EL (cell line): ENCODE data around the gene SLAMF6.
"Not testable (repeated sequence)": the region's sequence is repeated elsewhere in the genome, so short reads cannot be mapped to it uniquely, and the experiment has no call there.

Experiments
- DNase-seq: peaks from one replicate; pipeline ENCODE4 v3.0.0-alpha.2; 2016

The SLAMF6 gene

DNA sequence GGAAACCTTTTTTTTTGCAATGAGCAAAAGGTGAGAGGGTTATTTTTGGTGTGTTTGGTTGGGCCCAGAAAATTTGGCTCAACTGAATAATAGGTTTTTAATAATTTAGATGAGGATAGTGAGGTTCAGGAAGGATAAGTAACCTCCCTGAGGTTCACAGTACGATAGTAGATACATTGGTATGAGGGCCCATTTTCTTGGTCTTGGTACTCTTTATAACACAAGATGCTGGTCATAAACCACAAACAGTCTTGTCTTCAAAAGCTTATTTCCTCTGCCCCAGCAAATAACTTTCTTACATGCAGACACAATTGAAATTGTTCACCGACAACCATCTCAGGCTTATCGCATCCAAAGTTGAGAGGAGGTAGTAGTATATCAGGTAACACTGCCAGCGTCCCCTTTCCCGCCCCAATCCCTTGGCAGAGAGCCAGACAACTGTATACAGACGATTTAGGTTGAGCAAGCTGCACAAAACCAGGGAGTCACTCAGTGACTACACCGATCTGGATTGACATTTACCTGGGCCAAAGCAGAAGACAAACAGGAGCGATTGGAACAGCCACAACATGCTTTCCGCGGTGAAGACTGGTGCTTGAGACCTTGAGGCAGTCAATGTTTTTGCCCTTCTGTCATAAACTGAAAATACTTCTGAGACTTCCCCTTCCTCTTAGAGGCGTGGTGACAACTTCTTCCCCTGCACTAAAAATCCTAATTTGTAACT lies at the start of gene SLAMF6:
SLAMF6 (minus strand) TSS at position 634 of the 724 bp plus-strand sequence; CDS start at position 571, 63 bp downstream.
- no peak for DNase-seq

DNA sequence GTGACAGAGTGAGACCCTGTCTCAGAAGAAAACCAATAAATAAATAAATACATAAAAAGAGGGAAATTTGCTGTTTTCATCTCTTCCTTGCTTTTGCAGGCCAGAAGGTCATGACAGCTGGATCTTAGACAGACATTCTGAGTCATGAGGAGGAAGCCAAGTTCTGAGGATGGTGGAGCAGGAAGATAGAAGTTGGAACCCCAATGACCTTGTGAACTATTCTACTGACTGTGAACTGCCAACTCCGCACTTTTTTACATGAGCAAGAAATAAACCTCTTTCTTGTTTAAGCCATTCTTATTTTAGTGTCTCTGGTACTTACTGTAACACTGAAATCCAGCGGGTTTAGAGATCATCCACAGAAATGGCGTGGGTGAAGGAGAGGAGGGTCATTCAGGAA lies 47.8 kb upstream of the SLAMF6 start:
- no peak for DNase-seq

DNA sequence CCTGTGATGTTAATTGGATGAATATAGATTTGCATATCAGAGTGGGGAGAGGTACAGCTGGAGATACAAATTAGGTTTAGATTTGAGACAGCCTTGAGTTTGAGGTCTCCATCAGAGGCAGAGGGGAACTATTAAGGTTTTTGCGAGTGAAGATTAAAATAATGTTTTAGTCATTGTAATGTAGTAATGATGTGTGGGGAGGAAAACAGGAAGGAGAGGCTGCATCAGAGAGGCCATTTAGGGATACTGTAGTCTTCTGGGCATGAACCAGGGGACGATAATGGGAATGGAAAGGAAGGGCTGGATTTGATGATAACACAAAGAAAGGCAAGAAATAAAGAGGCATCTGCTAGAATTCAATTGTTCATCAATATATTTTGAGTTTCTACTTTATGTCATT lies 46.8 kb upstream of the SLAMF6 start:
- no peak for DNase-seq

DNA sequence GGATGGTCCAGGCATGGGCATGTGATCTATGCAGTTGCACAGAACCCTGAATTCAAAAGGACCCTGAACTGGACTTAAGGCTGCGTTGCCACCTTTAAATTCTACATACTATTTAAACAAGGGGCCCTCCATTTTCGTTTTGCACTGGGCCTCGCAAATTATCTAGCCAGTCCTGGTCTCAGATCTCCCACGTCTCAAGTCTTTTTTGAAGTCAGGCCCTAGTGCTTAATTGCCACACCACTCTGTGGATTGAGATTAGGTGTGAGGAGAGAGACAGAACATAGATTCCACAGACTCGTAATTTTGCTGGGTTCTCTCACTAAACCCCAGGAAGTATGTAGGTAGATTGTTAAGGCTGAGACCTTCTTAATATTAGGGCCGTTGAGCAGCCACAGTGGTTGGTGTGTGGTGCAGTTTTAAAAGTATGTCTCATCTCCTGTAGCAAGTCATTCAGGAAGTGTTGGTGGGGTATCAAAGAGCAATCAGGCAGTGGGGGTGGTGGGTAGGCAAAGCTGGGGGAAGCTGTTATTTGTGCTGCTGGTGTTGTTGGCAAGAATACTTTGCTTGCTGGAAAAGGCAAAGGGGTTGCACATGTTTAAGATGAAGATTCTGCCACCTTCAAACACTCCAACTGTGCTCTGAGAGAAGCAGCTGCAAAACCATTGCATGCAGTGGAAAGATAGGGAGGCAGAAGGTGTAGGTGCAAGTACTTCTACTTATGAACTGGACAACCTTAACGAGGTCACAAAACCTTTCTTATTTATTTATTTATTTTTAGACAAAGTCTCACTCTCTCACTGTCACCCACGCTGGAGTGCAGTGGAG lies 45.0 kb upstream of the SLAMF6 start:
- DNase-seq: no peak

DNA sequence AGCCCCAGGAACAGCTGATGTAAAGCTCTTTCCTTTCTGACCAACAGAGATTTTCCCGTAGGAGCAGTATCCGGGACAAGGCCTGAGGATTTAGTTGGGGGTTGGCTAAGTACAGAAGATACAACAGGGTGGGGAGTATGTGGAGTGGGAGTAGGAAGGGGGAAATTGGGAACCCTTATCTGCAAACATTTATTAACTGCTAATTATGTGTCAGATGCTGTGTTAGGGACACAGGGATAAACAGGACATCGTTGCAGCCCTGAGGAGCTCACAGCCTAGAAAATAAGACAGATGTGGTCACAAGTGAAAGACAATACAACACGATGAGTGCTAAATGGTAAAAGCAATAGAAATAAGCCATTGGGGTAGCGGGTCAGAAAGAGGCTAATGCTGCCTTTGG lies 44.3 kb upstream of the SLAMF6 start:
- no peak for DNase-seq

DNA sequence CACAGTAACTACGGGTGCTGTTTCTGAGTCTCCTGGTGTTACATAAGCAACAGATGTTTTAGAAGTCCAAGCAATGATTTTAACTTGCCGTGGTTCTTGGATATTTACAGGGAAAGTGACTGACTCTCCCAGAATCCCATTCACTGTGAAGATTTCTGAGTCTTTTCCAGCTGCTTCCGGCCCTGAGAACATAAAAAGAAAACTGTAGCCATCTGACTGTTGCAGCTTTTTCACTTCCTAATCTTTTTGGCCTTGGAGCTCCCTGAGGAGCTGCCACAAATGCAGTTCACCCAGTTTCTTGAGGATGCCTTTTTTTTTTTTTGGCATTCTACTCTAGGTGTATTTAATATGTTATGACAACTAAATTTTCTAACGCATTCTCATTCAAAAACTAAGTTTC lies 42.5 kb upstream of the SLAMF6 start:
- no peak for DNase-seq

DNA sequence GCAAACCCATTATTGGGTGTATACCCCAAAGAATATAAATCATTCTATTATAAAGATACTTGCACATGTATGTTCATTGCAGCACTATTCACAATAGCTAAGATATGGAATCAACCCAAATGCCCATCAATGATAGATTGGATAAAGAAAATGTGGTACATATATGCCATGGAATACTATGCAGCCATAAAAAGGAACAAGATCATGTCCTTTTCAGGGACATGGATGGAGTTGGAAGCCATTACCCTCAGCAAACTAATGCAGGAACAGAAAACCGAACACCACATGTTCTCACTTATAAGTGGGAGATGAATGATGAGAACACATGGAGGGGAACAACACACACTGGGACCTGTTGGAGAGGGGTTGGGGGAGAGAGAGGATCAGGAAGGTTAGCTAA lies 40.2 kb upstream of the SLAMF6 start:
- DNase-seq: not testable (repeated sequence)

DNA sequence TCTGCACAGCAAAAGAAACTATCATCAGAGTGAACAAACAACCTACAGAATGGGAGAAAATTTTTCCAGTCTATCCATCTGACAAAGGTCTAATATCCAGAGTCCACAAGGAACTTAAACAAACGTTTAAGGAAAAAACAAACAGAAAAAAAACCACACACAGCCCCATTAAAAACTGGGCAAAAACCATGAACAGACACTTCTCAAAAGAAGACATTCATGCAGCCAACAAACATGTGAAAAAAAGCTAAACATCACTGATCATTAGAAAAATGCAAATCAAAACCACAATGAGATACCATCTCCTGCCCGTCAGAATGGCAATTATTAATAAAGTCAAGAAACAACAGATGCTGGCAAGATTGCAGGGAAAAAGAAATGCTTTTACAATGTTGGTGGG lies 39.7 kb upstream of the SLAMF6 start:
- not testable (repeated sequence) for DNase-seq

DNA sequence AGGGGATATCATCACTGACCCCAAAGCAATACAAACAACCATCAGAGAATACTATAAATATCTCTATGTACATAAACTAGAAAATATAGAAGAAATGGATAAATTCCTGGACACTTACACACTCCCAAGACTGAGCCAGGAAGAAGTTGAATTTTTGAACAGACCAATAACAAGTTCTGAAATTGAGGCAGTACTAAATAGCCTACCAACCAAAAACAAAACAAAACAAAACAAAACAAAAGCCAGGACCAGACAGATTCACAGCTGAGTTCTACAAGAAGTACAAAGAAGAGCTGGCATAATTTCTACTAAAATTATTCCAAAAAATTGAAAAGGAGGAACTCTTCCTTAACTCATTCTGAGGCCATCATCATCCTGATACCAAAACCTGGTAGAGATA lies 37.8 kb upstream of the SLAMF6 start:
- DNase-seq: no peak

DNA sequence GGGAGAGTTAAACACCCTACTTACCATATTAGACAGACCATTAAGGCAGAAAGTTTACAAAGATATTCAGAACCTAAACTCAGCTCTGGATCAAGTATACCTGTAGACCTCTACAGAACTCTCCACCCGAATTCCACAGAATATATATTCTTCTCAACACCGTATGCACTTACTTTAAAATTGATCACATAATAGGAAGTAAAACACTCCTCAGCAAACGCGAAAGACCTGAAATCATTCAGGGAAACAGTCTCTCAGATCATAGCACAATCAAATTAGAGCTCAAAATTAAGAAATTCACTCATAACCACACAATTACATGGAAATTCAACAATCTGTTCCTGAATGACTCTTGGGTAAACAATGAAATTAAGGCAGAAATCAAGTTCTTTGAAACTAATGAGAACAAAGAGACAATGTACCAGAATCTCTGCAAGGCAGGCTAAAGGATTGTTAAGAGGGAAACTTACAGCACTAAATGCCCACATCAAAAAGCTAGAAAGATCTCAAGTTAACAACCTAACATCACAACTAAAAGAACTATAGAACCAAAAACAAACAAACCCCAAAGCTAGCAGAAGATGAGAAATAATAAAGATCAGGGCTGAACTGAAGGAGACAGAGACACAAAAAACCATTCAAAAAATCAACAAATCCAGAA lies 37.1 kb upstream of the SLAMF6 start:
- DNase-seq: no peak

DNA sequence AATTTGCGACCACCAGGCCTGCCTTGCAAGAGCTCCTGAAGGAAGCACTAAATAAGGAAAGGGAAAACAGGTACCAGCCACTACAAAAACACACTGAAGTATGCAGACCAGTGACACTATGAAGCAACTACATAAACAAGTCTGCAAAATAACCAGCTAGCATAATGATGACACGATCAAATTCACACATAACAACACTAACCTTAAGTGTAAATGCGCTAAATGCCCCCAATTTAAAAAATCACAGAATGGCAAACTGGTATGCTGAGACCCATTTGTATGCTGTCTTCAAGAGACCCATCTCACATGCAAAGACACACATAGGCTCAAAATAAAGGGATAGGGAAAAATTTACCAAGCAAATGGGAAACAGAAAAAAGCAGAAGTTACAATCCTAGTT lies 36.4 kb upstream of the SLAMF6 start:
- not testable (repeated sequence) for DNase-seq

DNA sequence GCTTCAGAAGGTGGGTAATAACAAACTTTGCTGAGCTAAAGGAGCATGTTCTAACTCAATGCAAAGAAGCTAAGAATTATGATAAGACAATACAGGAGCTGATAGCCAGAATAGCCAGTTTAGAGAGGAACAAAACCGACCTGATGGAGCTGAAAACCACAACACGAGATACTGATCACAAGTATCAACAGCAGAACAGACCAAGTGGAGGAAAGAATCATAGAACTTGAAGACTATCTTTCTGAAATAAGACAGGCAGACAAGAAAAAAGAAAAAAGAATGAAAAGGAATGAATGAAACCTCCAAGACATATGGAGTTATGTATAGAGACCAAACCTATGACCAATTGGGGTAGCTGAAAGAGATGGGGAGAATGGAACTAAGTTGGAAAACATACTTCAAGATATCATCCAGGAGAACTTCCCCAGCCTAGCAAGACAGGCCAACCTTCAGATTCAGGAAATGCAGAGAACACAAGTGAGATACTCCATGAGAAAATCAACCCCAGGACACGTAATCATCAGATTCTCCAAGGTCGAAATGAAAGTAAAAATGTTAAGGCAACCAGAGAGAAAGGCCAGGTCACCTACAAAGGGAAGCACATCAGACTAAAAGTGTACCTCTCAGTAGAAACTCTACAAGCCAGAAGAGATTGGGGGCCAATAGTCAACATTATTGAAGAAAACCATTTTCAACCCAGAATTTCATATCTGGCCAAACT lies 35.8 kb upstream of the SLAMF6 start:
- no peak for DNase-seq

DNA sequence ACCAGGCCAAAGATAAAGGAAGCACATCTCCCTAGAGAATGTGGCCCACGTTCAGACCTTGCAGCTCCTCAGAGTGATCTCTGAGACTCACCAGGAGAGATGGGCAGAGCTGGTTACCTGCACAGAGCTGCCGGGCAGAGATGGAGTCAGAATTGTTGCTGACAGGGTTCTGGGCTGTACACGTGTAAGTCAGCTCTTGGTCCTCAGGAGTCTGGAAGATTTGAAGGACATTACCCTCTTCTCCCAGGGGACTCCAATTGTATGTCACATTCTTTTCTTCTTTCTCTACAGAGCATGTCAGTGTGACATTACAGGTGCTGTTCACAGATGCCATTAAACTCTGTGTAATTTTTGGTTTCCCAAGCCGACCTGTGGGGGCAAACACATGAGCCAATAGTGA lies 30.7 kb upstream of the SLAMF6 start:
- no peak for DNase-seq

DNA sequence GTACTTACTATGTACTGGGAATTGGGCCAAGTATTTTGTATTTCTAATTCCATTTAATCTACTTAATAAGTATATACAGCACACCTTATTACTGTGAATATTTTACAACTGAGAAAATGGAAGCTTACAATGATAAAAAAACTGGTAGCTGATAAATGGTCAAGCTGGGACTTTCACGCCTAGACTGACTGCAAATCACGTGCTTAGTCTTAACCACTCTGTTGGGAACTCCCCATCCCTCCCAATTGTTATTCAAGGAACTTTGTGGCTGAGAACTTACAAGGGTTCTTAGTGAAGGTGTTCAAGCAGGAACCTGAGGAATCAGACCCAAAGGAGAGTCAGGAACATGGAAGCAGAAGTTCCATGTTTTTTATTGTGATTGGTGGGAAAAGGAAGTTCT lies 29.4 kb upstream of the SLAMF6 start:
- DNase-seq: no peak

DNA sequence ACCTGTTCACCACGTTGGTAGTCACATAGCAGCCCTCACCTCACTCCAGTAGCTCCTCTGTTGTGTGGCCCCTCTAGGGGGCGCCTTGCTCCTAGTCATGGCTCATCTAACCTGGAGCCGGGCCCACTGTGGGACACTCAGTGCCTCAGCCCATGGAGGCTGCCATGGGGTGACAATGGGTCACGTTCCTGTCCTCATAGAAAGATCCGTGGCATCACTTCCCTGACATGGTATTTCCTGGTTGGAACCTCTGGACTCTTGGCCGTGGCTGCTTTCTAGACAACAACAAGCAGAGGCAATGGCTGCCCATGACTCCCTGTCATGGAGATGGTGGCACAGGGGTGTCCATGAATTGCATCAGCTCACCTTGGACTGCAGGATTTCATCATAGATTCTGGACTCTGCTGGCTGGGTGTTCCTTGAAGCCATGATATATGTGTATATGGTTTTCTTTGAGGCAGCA lies 27.5 kb upstream of the SLAMF6 start:
- DNase-seq: no peak

DNA sequence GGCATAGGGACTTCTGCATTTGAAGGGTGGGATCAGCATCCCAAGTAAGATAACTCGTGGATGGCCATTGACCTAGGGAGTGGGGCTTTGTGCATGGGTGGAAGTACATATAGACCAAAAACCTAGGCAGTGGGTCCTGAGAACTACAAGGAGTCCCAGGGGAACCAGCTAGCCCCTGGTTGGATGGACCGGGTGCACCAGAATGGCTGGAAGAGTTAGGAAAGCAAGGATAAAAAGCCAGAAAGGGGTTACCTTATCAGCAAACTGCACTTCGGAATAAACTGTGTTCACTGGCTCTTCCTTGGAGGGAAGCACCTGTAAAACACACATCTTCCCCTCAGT lies 26.6 kb upstream of the SLAMF6 start:
- DNase-seq: no peak

DNA sequence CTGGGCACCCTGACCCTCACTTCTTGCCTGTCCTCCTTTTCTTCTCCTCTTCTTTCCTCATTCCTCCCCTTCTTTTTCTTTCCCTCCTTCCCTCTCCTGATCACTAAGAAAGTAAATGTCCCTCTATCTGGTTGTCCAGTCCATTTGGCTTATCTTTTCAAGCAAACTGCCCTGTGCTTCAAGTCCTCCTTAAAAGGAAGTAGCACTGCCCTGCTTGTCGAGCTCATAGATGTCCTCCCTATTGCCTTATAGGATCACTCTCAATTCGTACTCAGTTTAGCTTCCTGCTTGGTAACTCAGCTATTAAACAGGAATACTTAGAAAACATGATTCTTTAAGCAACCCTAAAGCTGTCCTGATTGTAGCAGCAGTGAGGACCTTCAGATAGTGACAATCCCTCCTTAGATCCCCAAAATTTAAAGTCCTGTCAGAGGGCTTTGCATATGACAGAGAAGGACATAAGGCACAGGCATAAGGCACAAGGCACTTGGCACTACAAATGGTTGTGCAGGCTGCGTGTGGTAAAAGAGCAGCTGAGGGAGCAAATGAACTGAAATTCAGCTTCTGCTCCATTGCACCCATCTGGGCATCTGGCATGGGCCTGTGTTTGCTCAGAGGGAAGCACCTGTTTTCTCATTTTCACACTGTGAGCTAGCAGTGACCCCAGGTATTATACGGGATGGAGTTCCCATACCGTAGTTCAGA lies 26.1 kb upstream of the SLAMF6 start:
- DNase-seq: no peak

DNA sequence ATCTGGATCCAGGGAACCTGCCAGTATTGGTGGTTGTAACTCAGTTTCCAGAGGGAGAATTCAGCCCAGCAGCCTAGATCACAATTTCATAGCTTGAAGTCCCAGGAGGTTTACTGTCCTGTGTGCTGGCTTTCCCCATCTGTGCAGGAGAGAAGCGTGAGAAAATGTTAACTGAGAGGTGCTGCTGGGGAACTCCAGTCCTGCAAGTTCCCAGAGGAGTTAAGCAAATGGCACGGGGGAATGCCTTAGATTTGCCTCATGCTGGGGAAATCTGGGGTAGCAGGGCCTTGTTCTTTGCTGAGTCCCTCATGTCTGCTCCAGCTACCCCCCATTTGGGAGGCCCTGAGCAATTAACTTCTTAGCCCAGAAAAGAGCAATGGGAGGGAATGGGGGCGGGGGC lies 25.1 kb upstream of the SLAMF6 start:
- DNase-seq: no peak

DNA sequence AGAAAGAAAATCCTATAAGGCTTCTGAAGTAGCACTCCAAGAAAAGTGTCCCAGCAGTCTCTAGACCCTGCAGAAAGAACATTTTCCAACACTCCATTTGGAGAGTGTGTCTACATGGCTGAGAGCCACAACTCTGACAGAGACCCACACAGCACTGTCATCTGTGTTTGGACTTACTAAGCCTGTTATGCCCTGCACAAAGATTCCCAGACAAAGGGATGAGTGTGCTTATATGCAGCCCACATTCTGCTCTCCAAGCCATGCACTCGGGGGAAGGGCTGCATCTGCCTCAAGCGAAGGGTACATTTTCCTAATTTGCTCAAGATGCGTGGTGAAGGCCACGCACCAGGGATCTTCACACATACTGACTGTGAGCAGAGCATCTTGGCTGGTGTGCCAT lies 24.4 kb upstream of the SLAMF6 start:
- no peak for DNase-seq

DNA sequence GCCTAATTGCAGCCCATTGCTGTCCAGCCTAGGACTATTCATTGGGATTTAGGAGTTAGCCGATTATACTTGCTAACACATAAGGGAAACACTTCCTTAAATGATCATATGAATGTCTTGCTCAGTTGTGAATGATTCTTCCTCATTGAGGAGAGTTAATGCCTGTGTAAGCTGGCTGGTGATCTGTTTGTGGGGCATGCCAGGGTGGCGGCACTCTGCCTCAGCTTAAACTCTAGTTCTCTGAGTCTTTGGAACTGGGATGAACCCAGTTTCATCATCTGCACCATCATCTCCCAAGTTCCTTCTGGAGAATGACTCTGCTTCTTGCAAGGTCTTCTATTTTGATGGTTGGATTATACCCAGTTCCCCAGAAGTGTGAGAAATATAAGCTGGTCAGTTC lies 23.9 kb upstream of the SLAMF6 start:
- DNase-seq: no peak

DNA sequence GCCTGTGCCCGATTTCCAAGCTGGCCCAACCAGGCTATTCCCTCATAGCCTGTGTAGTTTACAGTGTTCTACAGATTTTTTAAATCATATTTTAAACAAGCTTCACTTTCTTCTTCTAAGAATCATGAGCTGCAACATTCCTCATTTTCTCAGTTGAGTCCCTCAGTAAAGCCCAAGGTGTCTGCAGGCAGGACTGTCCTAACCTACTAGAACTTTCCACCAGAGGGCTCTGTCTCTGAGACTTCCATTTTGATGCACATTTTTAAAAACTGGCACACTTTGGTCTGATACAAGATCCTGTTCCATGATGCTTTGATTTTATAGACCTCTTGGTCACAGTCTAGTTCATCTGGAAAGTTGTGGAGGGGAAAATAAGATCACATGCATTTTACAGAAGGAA lies 21.6 kb upstream of the SLAMF6 start:
- DNase-seq: peak; percentile 17

DNA sequence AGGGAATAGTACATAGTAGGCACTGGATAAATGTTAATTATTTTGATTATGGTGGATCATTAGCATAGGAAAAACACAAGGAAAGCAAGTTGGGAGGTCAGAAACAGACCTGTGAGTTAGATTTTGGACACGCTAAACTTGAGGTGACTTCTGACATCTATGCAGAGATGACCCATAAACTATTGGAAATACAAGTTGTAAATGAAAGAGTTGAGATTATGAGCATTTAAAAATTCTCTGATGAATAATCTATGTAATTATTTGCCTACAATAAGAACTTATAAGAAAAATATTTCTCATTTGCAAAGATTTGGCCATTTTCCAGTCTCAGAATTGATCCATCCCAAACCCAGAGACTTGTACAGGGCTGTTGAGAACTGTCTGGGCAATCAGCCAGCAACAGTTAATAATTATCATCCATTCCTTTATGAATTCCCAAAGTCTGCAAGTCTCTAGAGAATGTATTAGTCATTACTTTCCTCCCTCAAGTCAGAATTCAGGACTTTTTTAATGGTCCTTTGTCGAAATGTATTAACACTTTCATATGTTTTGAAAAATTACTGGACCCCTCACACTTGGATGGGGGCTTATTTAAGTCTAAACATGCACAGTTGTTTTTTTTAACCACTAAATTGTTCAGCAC lies 19.4 kb upstream of the SLAMF6 start:
- peak; percentile 11 for DNase-seq
